HG02870 (cell line): ENCODE data around the gene MAD2L1BP.
"Not testable (repeated sequence)": the region's sequence is repeated elsewhere in the genome, so short reads cannot be mapped to it uniquely, and the experiment has no call there.

ENCODE experiments used
- ATAC-seq: cut with Tn5 transposase; IDR thresholded peaks from one replicate; pipeline ENCODE4 v1.9.1; 2021; ENCODE audit warnings: mild to moderate bottlenecking, moderate library complexity; ENCODE audit not compliant: unreplicated experiment

The MAD2L1BP gene

GRCh38 chr6:43625393-43625992, 10.1 kb upstream of the MAD2L1BP start:
- no peak for ATAC-seq

DNA sequence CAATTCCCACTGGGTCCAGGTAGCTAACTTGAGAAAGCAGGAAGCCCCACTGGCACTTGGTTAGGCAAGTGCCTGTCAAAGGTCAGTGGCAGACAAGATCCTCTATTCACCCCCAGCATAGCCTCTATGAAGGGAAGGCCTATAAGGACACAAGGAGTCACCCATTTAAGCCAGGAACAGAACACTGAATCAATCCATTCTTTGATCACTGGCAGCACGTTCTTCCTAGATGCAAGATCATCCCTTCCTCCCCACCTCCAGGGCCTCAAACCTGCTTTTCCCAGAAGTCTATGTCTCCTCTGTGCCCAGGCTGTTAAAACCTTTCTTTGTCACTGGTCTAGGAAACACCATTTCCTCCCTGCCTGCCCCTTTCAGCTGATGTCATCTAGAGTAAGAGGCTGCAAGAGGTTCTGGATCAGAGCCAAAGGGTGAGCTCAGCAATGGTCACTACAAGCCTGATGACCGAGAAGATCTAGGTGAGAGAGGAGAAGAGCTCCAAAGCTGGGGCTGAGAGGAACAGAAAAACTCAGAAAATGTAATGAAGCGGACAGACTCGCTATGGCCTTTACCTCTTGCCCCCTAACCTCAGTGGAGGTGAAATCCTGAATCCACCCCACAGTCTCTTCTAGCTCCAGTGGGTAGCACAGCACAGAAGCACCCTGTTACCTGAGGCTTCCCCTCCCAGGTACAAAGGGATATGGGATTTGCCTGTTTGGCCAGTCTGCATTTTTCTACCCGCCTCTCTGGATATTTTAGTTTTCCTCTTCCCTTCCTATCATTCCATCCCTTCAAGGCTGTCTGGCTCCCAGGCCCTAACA, 8.4 kb upstream of the MAD2L1BP start:
- ATAC-seq = no peak

- ATAC-seq = no peak
These were observed 7.1 kb upstream of the MAD2L1BP start for GRCh38 chr6:43628393-43629103.

DNA sequence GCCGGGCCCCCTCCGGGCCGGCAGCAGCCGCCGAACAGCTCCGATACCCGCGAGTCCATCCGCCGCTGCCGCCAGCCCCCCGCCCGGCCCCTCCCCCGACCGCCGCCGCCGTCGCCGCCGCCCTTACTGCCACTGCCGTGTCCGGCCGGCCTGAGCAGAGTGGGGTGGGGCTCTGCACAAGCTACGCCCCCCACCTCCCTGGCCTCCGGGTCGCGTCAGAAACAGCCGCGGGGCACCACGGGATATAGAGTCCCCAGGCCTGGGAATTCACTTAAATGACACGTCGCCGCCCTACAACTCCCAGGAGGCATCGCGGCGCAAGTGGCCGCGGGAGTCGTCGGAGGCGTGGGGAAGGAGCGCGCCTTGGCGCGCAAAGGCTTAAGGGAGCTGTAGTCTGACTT, 6.5 kb upstream of the MAD2L1BP start, which contains the start of gene GTPBP2:
Gene GTPBP2 (minus strand): TSS at position 161 of the 401 bp plus-strand sequence. CDS start 102 bp downstream, at position 59.
- peak; percentile 80 for ATAC-seq

GRCh38 chr6:43629505-43630300, 5.9 kb upstream of the MAD2L1BP start:
- ATAC-seq = peak; percentile 67

DNA sequence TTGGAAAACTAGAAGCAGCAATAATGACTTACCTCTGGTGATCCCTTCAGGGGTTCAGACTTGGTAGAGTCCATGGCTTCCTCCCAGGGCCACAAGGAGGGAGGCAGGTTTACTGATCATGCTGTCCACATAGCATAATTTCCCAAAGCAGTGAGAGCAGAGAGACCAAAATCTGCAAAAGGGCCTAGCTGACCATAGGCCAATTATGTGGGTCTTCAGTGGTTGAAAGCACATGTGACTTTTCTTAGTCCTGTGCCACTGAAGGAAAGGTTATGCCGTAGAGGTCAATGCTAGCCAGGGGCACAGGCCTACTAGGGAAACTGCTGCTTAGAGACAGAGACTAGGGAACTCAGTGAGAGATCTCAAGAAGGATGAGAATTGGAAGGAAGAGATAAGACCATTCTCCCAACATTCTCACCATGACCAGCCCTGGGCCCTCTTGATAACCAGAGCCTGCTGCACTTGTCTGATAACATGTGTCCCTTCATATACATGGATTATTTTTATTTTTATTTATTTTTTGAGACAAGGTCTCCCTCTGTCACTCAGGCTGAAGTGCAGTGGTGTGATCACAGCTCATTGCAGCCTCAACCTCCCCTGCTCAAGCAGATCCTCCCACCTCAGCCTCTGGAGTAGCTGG, 4.5 kb upstream of the MAD2L1BP start:
- no peak for ATAC-seq

- not testable (repeated sequence) for ATAC-seq
These were observed 2.6 kb upstream of the MAD2L1BP start for GRCh38 chr6:43633002-43633401.

- no peak for ATAC-seq
These were observed 837 bp upstream of the MAD2L1BP start for GRCh38 chr6:43634702-43635303.

DNA sequence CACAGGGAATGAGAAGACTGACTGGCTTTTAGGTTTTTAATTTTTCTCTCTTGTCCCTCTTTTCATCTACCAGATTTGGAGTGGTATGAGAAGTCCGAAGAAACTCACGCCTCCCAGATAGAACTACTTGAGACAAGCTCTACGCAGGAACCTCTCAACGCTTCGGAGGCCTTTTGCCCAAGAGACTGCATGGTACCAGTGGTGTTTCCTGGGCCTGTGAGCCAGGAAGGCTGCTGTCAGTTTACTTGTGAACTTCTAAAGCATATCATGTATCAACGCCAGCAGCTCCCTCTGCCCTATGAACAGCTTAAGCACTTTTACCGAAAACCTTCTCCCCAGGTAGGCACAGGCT, 644 bp downstream of the MAD2L1BP start:
- no peak for ATAC-seq

DNA sequence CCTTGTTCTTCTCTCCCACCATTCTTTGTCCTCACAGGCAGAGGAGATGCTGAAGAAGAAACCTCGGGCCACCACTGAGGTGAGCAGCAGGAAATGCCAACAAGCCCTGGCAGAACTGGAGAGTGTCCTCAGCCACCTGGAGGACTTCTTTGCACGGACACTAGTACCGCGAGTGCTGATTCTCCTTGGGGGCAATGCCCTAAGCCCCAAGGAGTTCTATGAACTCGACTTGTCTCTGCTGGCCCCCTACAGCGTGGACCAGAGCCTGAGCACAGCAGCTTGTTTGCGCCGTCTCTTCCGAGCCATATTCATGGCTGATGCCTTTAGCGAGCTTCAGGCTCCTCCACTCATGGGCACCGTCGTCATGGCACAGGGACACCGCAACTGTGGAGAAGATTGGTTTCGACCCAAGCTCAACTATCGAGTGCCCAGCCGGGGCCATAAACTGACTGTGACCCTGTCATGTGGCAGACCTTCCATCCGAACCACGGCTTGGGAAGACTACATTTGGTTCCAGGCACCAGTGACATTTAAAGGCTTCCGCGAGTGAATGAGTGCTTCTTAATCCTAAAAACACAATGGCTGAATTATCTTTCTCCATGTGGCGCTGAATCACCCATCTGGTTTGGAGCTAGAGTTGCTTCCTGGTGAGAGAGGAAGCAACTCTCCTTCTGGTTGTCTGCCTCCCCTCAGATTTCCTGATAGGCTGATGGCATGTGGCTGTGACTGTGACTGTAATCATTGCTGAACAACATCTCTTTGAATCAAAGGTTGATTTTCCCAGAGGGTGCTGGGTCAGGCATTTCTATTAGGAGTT, 4.6 kb downstream of the MAD2L1BP start:
- no peak for ATAC-seq

- no peak for ATAC-seq
These were observed 9.4 kb downstream of the MAD2L1BP start, which contains the start of gene RSPH9 for GRCh38 chr6:43644940-43645612. RSPH9 (plus strand) TSS chr6:43645036; CDS start chr6:43645099, 63 bp downstream.

DNA sequence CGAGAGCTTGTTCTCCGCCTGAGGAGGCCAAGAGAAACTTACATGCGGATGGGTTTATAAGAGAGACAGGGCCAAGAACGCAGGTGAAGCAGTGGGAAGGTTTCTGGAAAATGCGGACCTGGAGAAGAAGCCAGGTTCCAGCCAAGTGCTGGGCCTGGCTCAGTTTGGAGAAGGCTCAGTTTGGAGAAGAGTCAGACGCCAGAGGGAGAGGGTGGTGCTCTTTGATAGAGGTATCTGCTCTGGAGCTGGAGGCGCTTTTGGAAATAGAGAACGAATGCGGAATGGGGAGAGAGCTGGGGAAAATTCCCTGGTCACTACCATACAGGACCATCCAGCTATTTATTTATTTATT, 9.9 kb downstream of the MAD2L1BP start:
- no peak for ATAC-seq

DNA sequence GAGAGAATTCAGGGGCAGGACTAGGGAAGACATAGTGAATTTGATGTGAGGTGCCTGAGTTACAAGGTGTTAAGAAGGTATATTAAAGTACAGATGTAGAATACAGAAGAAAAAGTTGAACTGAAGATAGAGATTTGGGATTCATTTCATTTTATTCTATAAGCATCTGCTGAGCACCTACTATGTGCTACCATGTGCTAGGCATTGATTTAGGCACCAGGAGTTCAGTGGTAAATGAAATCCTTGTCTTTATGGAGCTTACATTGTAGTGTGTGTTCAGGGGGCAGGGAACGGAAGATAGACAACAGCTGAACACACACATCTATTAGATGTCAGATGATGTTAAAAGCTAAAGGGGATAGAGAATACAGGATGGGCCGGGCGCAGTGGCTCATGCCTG, 12.0 kb downstream of the MAD2L1BP start:
- ATAC-seq = no peak

GRCh38 chr6:43648248-43648647, 12.6 kb downstream of the MAD2L1BP start:
- no peak for ATAC-seq

- ATAC-seq = not testable (repeated sequence)
These were observed 17.2 kb downstream of the MAD2L1BP start for GRCh38 chr6:43652822-43653221.

- ATAC-seq = no peak
These were observed 21.7 kb downstream of the MAD2L1BP start for GRCh38 chr6:43657221-43657802.

DNA sequence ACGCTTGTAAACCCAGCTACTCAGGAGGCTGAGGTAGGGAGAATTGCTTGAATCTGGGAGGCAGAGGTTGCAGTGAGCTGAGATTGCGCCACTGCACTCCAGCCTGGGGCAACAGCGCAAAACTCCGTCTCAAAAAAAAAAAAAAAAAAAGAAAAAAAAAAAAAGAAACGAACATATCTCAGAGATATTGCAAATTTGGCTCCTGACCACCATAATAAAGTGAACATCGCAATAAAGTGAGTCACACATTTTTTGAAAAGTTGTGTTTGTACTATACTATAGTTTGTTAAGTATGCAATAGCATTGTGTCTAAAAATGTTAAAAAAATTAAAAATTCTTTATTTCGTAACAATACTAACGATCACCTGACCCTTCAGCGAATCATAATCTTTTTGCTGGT, 22.5 kb downstream of the MAD2L1BP start:
- ATAC-seq = no peak

DNA sequence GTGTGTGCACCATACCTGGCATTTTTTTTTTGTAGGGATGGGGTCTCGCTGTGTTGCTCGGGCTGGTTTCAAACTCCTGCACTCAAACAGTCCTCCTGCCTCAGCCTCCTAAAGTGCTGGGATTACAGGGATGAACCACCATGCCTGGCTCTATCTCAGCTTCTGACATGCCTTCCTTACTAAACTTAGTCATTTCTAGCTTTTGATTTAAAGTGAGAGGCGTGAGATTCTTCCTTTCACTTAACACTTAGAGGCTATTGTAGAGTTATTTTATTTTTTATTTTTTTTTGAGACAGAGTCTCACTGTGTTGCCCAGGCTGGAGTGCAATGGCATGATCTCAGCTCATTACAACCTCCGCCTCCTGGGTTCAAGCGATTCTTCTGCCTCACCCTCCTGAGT, 27.3 kb downstream of the MAD2L1BP start:
- not testable (repeated sequence) for ATAC-seq
